Islet precursor cell (in vitro differentiated cells): Measurements from ENCODE around the gene TSC1.

Experiments used
- DNase-seq: peaks from one replicate; pipeline ENCODE4 v3.0.0-alpha.2; 2018

The TSC1 gene

GRCh38 chr9:132857616-132858342 is 86.6 kb downstream of the TSC1 start:
- no peak for DNase-seq

DNA sequence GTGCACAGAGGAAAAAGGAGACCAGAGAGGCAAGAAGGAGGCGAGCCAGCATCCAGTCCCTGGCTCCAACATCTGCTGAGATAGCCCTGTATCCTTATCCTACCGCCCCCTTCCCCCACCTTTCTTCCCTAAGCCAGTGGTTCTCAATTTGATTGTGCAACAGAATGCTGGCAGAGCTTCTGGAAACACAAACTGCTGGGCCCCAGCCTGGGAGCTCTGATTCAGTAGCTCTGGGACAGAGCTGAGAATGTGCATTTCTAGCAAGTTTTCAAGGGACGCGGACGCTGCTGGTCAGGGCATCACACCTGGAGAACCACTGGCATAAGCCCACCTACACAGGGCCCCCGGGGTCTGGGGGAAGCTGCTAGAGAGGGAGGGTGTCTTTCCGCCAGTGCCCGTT is 87.4 kb downstream of the TSC1 start:
- no peak for DNase-seq

DNA sequence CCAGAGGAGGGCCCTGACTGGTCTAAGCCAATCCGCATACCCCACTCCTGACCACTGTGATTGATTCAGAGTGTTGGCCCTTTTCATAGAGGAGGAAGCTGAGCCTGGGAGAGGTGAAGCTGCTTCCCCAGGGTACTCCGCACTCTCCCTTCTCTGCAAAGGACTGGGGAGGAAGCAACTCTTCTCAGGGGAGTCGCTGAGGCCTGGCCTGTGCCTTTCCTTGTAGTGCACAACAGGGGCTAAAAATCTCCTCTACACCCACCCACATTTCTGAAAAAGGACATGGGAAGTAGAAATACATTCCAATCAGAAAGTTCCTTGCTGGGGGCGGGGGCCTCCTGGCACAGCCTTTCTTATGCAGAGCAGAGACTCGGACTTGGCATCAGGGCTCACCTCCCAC is 88.5 kb downstream of the TSC1 start:
- no peak for DNase-seq

GRCh38 chr9:132854832-132855231 is 89.6 kb downstream of the TSC1 start:
- no peak for DNase-seq

DNA sequence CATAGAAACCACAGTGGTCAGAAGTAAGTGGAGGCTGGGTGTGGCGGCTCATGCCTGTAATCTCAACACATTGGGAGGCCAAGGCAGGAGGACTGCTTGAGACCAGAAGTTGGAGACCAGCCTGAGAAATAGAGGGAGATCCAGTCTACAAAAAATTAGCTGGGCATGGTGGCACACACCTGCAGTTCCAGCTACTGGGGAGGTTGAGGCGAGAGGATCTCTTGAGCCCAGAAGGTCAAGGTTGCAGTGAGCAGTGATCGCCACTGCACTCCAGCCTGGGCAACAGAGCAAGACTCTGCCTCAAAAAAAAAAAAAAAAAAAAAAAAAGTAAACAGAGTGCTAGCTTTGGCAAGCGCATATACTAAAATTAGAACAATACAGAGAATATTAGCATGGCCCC is 90.9 kb downstream of the TSC1 start:
- DNase-seq = no peak

- DNase-seq = no peak
Observed at GRCh38 chr9:132849185-132849706, 95.2 kb downstream of the TSC1 start.

DNA sequence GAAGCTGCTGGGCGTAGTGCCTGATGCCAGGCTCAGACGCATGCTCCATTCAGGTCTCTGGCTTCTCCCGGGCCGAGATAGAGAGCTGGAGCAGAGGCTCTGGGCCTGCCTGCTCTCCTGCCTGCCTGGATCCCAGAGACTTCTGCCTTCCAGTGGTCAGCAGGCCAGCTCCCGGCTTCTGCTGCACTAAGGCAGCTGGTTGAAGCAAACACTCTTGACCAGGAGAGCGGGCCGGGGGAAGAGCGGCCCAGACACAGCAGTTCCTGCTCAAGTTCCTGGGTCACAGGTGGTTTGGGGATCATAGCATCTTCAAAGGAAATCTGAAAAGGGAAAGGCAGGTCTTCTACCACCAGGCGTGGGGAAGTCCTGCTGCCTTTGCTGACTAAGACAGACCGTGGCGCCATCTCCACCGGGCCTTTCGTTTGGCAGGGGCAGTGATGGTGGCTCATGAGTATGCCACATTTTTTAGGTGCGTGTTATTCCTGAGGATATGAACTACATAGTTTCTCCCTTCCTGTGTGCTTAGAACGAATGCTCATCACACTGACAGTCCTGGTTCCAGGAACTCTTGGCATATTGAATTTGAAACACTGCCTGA is 97.4 kb downstream of the TSC1 start:
- DNase-seq = no peak

GRCh38 chr9:132846109-132846917 is 98.1 kb downstream of the TSC1 start:
- DNase-seq = no peak

- no peak for DNase-seq
Observed at GRCh38 chr9:132842124-132843044, 102.0 kb downstream of the TSC1 start.
